ENCODE results near the gene SAE1. TPM values are rescaled to one million over a fixed set of nuclear protein-coding genes. Genes with fewer than 3 reads are reported as not detected.
A peak's percentile ranks its signal among the peaks of the same experiment; 100 is the strongest.

Gene SAE1
- total RNA-seq, 3 donors from 2014 or later, result 44.6 to 61.4 (median 55.7) TPM

DNA sequence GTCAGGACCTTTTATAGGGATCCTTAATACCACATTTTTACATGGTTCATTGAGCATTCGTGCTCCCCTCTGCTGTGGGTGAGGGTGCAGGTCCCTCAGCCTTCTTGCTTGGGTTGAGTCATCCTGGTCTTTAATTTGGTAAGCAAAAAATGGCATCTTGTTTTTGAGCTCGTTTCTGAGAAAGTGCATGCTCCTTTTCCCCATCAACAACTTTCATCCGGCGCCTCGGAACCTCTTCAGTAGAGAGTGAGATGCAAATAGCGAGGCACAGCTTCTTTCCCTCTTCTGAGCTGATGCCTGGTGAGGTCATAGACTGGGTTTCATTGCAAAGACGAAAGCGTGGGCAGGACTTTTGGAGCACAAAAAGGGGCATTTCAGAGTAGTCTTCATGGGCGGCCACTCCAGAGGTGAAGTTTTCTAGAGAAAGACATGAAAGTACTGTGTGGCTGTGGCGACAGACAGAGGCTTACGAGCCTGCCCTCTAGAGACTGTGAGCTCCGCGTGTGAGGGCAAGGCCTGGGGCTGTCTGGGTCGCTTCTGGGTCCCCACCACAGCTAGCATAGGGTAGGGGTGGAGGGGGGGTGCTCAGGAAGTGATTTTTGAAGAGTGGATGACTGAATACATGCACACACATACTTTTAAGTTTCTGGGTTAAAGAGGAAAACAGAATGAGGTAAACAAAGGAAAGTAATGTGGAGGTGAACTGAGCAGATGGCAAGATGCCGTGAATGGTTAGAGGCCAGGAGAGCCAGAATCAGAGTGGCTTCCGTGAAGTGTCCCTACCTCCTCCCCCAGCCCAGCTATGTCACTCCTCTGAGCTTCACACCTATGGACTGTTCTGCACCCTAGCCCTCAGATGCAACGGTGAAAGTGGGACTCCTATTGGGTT is 56.1 kb downstream of the SAE1 start:
- Histone ChIP-seq H3K27ac (peak overlapping the region in 1 of 2 donors; percentile 7), H3K4me1 (peaks cover 0 to 15% of the 10 kb centered on the region in 2 donors), H3K9me3 (no peaks in the 10 kb centered on the region), H3K4me3 (no peak overlapping the region), H3K36me3 (no peaks in the 10 kb centered on the region), H3K27me3 (no peaks in the 10 kb centered on the region)
- TF ChIP-seq POLR2A (IDR thresholded peaks at IDR 0.05) (no peak), POLR2AphosphoS5 (IDR thresholded peaks at IDR 0.05) (no peak)
- TF ChIP-seq, protein P1, sequence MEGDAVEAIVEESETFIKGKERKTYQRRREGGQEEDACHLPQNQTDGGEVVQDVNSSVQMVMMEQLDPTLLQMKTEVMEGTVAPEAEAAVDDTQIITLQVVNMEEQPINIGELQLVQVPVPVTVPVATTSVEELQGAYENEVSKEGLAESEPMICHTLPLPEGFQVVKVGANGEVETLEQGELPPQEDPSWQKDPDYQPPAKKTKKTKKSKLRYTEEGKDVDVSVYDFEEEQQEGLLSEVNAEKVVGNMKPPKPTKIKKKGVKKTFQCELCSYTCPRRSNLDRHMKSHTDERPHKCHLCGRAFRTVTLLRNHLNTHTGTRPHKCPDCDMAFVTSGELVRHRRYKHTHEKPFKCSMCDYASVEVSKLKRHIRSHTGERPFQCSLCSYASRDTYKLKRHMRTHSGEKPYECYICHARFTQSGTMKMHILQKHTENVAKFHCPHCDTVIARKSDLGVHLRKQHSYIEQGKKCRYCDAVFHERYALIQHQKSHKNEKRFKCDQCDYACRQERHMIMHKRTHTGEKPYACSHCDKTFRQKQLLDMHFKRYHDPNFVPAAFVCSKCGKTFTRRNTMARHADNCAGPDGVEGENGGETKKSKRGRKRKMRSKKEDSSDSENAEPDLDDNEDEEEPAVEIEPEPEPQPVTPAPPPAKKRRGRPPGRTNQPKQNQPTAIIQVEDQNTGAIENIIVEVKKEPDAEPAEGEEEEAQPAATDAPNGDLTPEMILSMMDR (IDR thresholded peaks at IDR 0.05), result no peak
- no peak for DNase-seq (ENCODE audit: low spot score in 2 of 2)
- intact Hi-C loops (cut with DNase I; ENCODE audit: low total_unique reads), result no loop called here

DNA sequence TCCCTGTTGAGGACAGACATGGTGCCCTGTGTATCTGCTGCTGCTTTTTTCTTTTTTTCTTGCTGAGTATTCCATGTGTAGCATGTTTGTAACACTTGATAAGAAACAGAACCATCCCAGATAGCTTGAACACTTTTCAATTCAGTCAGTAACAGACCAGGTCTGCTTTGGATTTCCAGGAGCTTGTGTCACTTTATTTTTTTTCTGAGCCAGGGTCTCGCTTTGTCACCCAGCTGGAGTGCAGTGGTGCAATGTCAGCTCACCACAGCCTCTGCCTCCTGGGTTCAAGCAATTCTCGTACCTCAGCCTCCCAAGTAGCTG is 56.7 kb downstream of the SAE1 start:
- intact Hi-C loops (cut with DNase I; ENCODE audit: low total_unique reads), result no loop called here
- no peaks in the 10 kb centered on the region for H3K9me3 ChIP-seq
- peaks cover 0 to 15% of the 10 kb centered on the region in 2 donors for H3K4me1 ChIP-seq
- no peak overlapping the region for H3K4me3 ChIP-seq
- H3K36me3 ChIP-seq, result no peaks in the 10 kb centered on the region
- H3K27ac ChIP-seq, result peak overlapping the region in 1 of 2 donors; percentile 7
- TF ChIP-seq, protein P1 (IDR thresholded peaks at IDR 0.05), result no peak
- TF ChIP-seq POLR2A (IDR thresholded peaks at IDR 0.05) (no peak), POLR2AphosphoS5 (IDR thresholded peaks at IDR 0.05) (no peak)
- no peaks in the 10 kb centered on the region for H3K27me3 ChIP-seq
- DNase-seq (ENCODE audit: low spot score in 2 of 2), result no peak

DNA sequence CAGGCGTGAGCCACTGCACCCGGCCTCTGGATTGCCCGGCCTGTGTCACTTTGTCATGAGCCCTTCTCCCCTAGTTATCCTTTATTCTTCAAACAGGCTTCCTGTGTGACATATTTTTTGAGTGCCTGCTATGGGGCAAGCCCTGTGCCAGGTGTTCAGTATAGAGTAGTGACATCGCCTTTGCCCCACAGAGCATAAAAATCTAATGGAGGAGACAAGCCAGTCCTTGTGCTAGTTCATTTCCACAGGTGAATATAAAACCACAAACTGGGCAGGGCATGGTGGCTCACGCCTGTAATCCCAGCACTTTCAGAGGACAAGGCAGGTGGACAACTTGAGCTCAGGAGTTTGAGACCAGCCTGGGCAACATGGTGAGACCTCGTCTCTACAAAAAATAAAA is 57.2 kb downstream of the SAE1 start:
- Histone ChIP-seq H3K9me3 (no peaks in the 10 kb centered on the region), H3K27me3 (no peaks in the 10 kb centered on the region), H3K4me1 (peaks cover 0 to 15% of the 10 kb centered on the region in 2 donors), H3K27ac (no peak overlapping the region), H3K36me3 (no peaks in the 10 kb centered on the region), H3K4me3 (no peak overlapping the region)
- no peak for DNase-seq (ENCODE audit: low spot score in 2 of 2)
- intact Hi-C loops (cut with DNase I; ENCODE audit: low total_unique reads), result no loop called here
- TF ChIP-seq POLR2A (IDR thresholded peaks at IDR 0.05), result no peak
- TF ChIP-seq POLR2AphosphoS5 (IDR thresholded peaks at IDR 0.05), result no peak
- TF ChIP-seq, protein P1 (IDR thresholded peaks at IDR 0.05), result no peak

DNA sequence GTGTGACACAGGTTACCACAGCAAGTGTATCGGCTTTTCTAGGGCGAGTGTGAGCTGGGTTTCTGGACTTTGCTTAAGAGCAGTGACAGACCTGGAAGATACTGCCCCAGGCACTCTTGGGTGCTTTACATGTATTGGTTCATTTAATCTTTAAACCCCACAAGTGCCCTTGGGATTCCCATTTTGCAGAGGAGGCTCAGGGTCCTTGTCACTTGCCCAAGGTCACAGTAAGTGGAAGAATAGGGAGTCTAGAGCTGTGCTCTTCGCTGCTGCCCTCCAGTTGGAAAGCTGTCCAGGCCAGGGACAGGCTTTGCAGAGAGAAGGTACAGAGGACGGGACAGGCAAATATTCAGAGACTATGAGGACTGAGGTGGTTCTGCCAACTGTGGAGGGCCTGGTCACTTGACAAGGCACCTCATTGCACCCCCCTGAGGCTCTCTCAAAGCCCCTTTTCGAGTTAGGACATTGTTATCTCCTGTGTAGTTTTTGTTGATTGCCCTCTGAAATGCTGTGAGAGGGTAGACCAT is 57.9 kb downstream of the SAE1 start:
- intact Hi-C loops (cut with DNase I; ENCODE audit: low total_unique reads), result no loop called here
- Histone ChIP-seq H3K4me1 (peaks cover 0 to 15% of the 10 kb centered on the region in 2 donors), H3K36me3 (no peaks in the 10 kb centered on the region), H3K4me3 (no peak overlapping the region), H3K27me3 (no peaks in the 10 kb centered on the region), H3K27ac (no peak overlapping the region), H3K9me3 (no peaks in the 10 kb centered on the region)
- TF ChIP-seq, protein P1 (IDR thresholded peaks at IDR 0.05), result no peak
- TF ChIP-seq POLR2A (IDR thresholded peaks at IDR 0.05) (no peak), POLR2AphosphoS5 (IDR thresholded peaks at IDR 0.05) (no peak)
- DNase-seq (ENCODE audit: low spot score in 2 of 2), result no peak

DNA sequence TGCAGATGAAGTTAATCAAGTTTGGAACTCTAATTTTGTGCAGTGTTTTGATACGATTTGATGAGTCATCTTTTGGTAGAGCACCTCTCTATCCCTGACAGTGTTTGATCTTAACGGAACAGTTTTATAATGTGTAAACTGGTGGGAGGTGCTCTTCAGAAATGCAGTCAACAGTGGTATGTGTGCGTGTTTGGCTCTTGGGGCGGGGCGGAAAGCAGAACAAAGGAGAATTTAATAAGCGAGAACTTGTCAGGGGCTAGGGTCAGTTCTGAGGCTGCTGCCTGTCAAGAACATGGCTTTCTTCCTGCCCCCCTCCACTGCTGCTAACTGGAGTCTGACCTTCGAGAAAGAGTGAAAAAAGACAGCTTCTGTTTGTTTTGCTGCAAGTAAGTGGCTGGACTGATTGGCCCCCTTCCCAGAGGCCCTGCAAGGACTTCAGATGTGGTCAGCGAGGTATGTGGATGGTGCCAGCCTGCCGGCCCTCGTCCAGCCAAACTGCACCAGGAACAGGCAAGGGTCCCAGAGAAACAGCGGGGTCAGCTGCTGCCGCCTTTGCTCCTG is 59.6 kb downstream of the SAE1 start:
- Histone ChIP-seq H3K4me1 (peaks cover 0 to 15% of the 10 kb centered on the region in 2 donors), H3K36me3 (no peaks in the 10 kb centered on the region), H3K9me3 (no peaks in the 10 kb centered on the region), H3K27ac (peak overlapping the region; percentile 71 to 86), H3K4me3 (peak overlapping the region in 2 of 3 donors; percentile 3 to 50), H3K27me3 (no peaks in the 10 kb centered on the region)
- peak; percentile 48 to 71 for DNase-seq (ENCODE audit: low spot score in 2 of 2)
- intact Hi-C loops (cut with DNase I; ENCODE audit: low total_unique reads), result no loop called here
- TF ChIP-seq POLR2AphosphoS5 (IDR thresholded peaks at IDR 0.05) (no peak), POLR2A (IDR thresholded peaks at IDR 0.05) (no peak)
- TF ChIP-seq, protein P1 (IDR thresholded peaks at IDR 0.05), result no peak

All from breast epithelium (tissue), 4 donors.